ENCODE data around the gene TLK2.

GRCh38 chr17:62565817-62566216, 87.2 kb downstream of the TLK2 start:
- TF ChIP-seq REST (IDR thresholded peaks at IDR 0.05) (no peak), EP300 (IDR thresholded peaks at IDR 0.05) (no peak), CTCF (IDR thresholded peaks at IDR 0.05) (no peak), POLR2A (IDR thresholded peaks at IDR 0.05; ENCODE audit: low read length) (no peak), MYC (IDR thresholded peaks at IDR 0.05; ENCODE audit: borderline replicate concordance, low read length) (no peak), FOSL2 (IDR thresholded peaks at IDR 0.05) (0 out of 2 replicates have a peak, but pooled peaks have one; percentile 7), FOSL2 (CRISPR knock-in tag; IDR thresholded peaks at IDR 0.05) (peak; percentile 49), CHD2 (IDR thresholded peaks at IDR 0.05; ENCODE audit: low read length, partially characterized antibody) (no peak), CHD4 (IDR thresholded peaks at IDR 0.05; ENCODE audit: borderline replicate concordance) (no peak), KDM1A (IDR thresholded peaks at IDR 0.05; ENCODE audit: low read depth) (no peak), RAD21 (conservative IDR thresholded peaks at IDR 0.05 in 1 of 2, IDR thresholded peaks at IDR 0.05 in 1 of 2) (no peak), ZFP36 (IDR thresholded peaks at IDR 0.05; ENCODE audit: borderline replicate concordance, partially characterized antibody) (no peak)
- TF ChIP-seq, protein P1, sequence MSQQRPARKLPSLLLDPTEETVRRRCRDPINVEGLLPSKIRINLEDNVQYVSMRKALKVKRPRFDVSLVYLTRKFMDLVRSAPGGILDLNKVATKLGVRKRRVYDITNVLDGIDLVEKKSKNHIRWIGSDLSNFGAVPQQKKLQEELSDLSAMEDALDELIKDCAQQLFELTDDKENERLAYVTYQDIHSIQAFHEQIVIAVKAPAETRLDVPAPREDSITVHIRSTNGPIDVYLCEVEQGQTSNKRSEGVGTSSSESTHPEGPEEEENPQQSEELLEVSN (IDR thresholded peaks at IDR 0.05; ENCODE audit: borderline replicate concordance, low read depth): no peak
